NCI-H2029 treated with DMSO at 0.1 percent for 48 hours (cell line): Measurements from ENCODE around the gene VCAN.

Source experiments
- DNase-seq: peaks from one replicate; lab custom pipeline; 2025; lab: John Stamatoyannopoulos, UW

VCAN gene

DNA sequence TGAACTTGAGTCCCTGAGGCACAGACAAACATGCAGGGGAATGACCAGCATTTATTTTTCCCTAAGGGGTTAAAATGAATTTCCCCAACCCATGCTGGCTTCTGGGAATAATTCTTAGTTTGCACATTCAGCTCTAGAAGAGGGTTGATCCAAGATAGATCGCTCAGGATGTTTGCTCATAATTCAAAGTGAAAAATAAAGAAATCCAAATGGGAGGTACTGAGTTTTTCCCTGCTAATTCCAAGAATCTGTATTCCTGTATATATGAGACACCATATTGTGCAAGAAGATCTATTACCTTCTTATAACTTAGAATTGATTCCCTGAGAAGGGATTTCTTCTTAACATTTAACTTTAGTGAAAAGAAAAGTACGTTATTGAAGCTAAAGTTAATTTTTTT lies 96.2 kb downstream of the VCAN start:
- DNase-seq = no peak

DNA sequence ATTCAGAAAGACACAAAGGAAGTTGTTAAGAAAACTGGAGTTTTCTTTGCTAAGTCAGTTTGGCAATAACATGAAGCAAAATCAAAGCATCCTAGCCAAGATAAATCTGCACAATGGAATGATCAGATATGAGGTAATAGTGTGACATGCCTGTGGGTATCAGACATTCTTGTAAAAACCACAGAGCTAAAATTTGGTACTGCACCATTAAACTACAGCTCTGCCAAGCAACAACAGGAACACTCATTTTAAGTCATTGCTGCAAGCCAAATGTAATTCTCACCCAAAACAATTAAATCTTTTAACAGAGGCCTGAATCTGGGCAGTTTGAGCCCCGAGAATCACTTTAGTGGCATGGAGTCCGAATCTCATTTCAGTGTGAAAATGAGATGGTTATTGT lies 96.6 kb downstream of the VCAN start:
- DNase-seq = no peak

DNA sequence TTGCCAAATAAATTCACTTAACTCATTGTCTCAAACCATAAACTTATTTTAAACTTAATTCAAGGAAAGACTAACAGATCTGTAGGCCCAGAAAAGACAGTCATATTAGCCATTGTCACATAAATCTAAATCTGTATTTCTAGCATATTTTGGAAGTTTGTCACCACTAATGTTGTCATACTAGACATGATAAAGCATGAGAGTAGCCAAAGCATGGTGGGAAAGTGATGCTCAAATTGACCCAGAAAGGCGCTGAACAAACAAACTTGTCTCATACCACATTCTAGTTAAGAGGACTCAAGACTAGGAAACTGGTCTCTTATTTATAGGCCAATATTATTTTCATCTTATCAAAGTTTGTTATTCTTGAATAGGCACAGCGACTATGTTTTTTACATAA lies 99.4 kb downstream of the VCAN start:
- no peak for DNase-seq

DNA sequence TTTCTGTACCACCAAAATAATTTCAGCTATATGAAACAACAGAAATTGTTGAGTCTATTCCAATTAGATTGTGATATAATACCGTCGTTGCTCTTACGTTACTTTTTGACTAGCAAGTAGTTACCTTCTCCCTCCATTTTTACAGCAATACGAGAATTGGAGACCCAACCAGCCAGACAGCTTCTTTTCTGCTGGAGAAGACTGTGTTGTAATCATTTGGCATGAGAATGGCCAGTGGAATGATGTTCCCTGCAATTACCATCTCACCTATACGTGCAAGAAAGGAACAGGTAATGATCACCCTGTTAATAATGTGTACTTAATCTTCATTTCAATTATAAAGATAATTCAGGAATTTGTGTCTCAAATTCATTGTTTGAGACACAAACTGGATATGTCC lies 100.7 kb downstream of the VCAN start:
- no peak for DNase-seq

DNA sequence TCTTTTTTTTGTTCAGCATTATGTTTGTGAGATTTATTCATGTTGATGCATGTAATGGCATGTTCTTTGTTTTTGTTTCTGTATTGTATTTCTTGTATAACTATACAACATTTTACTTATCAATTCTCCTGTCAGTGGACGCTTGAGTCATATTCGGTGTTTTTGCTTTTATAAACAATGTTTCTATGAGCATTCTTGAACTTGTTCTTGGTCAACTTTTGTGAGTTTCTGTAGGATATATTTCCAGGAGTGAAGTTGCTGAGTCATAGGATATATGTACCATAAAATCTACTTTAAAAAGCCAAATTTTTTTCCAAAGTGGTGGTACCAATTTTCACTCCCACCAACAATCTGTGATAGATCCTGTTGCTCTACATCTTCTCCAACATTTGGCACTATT lies 104.8 kb downstream of the VCAN start:
- DNase-seq = no peak

DNA sequence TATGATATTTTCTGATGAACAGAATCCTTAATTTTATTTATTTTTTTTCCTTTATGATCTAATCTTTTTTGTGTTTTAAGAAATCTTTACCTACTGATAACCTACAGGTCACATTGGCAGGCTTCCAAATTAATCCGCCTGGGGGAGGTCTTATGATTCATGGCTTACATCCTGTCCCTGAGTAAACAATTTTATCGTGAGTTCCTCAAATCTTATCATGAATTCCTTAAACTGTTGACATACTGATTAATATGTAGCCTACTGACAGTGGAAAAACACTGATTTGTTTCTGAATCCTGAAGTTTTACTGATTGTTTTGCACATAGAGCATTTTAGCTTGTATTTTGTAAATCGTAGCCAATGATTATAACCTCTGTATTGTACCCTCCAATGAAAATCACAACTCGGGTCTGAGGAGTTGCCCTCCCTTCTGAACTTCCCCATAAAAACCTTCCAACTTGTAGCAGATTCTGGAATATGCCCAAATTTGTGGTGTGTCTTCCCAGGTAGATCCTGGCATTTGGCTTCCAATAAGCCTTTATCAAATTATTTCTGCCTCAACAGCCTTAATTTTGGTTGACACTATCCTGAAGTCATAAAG lies 105.6 kb downstream of the VCAN start:
- no peak for DNase-seq

DNA sequence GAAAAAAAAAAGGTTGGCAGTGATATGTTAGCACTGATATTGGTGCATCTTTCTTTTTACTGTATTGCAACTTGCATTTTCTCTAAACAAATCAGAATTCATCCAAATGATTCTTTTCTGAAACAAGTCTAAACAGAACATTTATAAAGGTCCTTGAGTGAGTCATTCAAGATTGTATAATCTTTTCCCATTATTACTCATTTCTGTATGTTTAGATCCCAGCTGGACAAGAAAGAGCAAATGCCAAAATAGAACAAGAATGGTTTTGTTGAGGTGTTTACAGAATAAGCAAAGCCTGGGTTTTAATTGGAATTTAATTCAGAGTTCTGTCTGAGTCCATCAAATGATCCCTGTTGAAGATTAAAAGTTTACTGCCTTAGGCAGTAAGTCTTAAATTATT lies 112.3 kb downstream of the VCAN start:
- no peak for DNase-seq

DNA sequence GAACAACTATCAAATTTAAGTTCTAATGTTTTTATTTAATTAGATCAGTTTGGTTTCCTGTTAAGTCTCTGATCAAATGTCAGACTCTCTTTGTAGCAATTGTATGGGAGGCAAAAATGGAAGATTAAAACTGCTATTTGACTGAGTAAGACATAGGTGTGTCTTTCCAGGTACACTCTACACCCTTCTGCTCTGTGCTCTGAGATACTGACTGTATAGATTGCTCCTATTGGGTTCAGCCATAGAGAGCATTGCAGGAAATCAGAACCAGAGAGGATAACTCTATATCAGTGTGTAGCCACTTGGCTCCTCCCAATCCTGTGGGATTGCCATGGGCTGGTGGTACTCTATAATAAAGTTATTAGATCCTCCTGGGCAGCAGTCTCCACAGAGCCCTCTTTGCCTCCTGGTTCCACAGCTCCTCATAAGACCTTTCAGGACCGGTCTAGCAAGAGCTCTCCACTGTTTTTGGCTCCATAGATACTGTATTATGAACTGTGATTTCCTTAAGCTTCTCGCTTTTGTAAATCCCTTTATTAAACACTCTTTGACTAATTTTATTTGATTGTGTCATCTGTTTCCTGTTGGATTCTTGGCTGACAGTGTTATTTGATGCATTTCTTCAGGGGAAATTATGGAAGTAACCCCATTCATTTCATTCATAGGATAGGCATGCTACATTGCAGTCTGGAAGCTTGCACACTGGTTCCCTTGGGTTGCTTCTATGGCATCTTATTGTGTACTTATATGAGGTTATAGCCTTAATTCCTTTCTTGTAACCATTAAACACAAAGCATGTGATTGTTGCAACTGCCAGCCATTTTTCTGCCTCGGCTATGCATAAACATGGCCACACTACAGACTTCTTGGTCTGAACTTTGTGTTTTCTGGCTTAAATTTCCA lies 115.6 kb downstream of the VCAN start:
- no peak for DNase-seq

DNA sequence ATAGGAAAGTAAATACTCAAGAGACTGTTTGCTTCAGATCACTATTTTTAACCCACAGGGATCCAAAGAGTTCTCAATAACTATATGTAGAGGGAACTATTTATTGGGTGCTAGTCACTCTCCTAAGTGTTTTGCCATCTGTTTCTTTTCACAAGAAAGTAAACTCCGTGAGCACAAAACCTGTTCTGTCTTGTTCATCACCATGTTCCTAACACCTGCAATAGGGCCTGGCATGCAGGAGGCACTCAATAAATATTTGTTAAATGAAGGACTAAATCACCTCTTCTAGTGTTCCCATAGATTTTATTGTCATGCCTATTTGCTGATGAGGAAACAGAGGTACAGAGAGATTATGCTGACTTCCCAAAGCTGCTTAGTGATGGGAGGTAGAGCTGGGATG lies 118.2 kb downstream of the VCAN start:
- no peak for DNase-seq

DNA sequence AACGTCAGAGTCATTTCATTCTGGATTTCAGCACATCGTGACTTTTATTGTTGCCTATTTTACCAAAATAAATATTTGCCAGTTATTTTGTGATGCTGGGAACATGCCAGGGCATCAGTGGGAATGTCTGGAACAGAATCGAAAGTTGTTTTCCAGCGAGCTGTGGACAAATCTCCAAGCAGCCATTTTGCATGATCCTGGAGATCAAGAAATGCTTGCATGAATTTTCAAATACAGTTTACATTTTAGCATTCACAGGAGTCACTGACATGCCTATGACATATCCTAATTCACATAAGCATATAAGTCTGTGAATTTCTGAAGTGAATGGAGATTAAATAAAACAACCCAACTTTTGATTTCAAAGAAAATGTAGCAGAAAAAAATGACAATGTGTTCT lies 119.4 kb downstream of the VCAN start:
- DNase-seq = no peak

DNA sequence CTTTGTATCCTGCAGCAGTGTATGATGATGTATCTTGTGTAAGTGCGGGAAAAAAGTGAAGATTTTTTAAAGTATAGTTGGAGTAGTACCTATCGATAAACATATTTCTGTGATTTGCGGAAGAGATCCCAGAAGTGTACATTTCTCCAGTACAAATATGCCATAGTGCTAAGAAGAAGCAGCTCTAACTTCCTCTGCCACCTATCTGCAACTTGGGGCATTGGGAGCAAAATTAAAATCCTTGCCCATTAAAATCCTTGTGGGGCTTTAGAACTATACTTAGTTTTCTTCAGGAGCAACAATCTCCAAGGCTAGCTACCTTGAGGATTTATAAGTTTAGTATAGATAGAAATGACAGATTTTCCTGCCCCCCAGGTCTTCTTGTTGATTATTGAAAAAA lies 123.7 kb downstream of the VCAN start:
- DNase-seq = no peak

DNA sequence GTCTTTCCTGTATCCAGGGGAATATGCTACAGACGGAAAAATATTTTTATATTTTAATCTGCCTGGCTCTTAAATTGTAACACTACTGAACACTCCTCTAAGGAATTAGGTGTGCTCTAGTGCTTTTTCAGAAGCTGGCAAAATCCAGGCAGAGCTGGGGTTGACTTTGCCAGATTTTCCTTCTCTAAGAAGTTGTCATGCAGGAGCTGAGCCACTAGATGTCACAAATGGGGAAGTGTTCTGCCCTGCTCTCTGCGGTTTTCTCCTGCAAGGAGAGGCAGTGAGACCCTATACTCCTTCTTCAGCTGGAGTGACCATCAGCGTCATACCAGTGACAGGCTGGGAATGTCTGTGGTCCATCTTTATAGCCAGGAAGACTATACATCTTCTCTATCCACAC lies 136.6 kb downstream of the VCAN start:
- no peak for DNase-seq

DNA sequence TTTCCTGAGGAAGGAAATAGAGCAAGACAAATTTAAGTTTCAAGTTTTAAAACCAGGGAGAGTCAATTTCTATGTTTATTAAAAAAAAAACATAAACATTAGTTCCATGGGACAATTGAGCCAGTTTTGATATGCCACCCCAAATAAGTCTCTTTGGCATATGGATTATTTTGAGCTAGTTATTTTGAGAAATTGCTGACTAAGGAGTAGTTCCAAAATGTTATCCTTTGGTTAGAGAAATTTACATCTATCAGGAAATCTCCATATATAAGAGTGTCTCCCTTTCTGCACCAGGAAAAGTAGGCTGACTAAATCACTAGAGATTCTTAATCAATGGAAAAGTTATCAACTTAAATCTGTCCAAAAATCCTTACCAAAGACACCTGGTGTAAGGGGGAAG lies 143.3 kb downstream of the VCAN start:
- no peak for DNase-seq

DNA sequence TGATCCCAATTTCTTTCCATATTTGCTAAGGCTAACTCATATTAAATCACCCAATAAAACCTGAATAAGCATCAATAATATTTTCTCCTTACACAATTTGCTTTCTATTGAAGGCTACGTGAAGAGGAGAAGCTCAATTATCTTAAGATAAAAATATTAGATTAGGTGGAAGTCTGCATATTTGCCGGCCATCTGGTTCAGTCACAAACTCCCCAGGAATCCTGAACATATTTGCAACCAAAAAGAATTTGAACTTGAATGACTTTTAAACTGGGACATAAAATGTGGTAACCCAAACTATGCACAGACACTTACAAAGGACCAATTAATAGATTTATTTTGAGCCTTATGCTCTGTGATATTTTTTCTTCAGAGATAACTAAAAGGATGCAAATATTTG lies 156.8 kb downstream of the VCAN start:
- no peak for DNase-seq
